Measurements from ENCODE around the gene RRM1.

DNA sequence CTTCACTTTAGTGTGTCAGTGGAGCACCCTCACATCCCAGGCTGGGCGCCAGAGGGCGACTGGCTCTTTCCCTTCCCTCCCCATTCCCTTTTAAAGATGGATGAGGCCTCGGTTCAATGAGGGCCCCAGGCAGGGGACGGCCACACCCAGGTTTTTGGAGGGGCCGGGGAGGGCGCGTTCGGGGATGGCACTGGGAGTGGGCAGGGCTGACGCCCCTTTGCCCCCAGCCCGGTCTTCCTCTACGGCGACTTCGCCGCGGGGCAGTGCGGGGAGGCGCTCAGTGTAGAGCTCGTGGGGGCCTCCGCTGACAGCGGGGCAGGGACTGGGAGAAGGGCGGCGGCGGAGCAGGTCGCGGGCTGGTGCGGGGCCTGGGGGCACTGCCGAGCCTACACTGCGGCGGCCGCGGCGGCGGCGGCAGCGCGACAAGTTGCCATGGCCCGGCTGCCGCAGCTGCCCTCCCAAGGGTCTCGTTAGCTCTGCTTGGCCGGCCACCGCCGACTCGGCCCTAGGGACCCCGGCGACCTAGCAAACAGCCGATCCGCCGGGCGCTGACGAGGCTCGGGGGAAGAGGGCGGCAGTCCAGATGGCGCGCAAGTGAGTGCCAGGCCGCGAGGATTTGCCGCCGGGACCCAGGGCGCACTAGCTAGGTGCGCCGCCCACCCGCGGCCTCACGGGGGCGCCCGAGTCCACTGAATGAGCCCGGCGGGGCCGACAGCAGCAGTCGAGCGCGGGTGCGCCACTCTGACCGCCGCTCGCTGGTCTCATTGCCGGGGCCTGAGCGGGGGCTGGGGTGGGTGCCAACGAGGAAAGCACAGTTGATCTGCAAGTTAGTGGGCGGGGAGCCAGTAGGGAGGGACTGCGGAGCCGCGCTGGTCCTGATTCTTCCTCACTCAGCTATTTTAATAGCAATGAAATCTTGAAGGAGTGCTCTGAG, 92.7 kb downstream of the RRM1 start:
- TF ChIP-seq ESRRA (IDR thresholded peaks at IDR 0.05; ENCODE audit: low read length) (no peak), JUND (IDR thresholded peaks at IDR 0.05; ENCODE audit: low read depth, low read length) (no peak), POLR2AphosphoS5 (IDR thresholded peaks at IDR 0.05; ENCODE audit: low read length) (no peak), TCF12 (IDR thresholded peaks at IDR 0.05; ENCODE audit: low read depth, low read length) (no peak), SPI1 (IDR thresholded peaks at IDR 0.05; ENCODE audit: borderline replicate concordance, insufficient read depth, low read depth, low read length) (no peak), SMC3 (IDR thresholded peaks at IDR 0.05; ENCODE audit: borderline replicate concordance, low read length) (peak; percentile 64), CEBPB (IDR thresholded peaks at IDR 0.05; ENCODE audit: borderline replicate concordance in 1 of 2, low read depth in 2 of 2, low read length in 2 of 2) (no peak), EZH2 (IDR thresholded peaks at IDR 0.05; ENCODE audit: borderline replicate concordance, control insufficient read depth, low read depth, low read length) (no peak)
- TF ChIP-seq, protein P1, sequence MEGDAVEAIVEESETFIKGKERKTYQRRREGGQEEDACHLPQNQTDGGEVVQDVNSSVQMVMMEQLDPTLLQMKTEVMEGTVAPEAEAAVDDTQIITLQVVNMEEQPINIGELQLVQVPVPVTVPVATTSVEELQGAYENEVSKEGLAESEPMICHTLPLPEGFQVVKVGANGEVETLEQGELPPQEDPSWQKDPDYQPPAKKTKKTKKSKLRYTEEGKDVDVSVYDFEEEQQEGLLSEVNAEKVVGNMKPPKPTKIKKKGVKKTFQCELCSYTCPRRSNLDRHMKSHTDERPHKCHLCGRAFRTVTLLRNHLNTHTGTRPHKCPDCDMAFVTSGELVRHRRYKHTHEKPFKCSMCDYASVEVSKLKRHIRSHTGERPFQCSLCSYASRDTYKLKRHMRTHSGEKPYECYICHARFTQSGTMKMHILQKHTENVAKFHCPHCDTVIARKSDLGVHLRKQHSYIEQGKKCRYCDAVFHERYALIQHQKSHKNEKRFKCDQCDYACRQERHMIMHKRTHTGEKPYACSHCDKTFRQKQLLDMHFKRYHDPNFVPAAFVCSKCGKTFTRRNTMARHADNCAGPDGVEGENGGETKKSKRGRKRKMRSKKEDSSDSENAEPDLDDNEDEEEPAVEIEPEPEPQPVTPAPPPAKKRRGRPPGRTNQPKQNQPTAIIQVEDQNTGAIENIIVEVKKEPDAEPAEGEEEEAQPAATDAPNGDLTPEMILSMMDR (IDR thresholded peaks at IDR 0.05 in 2 of 3, conservative IDR thresholded peaks at IDR 0.05 in 1 of 3; ENCODE audit: control insufficient read depth in 2 of 3, extremely low read depth in 1 of 3, insufficient read depth in 1 of 3, low read depth in 3 of 3, low read length in 3 of 3), result peak; percentile 72 to 91 (median 87)
